HK-2 (cell line): ENCODE data around the gene ARFGEF3.

ENCODE experiments used
- DNase-seq: peaks from one replicate; pipeline ENCODE4 v3.0.0-alpha.2; 2018; ENCODE audit not compliant: unreplicated experiment

ARFGEF3 gene

DNA sequence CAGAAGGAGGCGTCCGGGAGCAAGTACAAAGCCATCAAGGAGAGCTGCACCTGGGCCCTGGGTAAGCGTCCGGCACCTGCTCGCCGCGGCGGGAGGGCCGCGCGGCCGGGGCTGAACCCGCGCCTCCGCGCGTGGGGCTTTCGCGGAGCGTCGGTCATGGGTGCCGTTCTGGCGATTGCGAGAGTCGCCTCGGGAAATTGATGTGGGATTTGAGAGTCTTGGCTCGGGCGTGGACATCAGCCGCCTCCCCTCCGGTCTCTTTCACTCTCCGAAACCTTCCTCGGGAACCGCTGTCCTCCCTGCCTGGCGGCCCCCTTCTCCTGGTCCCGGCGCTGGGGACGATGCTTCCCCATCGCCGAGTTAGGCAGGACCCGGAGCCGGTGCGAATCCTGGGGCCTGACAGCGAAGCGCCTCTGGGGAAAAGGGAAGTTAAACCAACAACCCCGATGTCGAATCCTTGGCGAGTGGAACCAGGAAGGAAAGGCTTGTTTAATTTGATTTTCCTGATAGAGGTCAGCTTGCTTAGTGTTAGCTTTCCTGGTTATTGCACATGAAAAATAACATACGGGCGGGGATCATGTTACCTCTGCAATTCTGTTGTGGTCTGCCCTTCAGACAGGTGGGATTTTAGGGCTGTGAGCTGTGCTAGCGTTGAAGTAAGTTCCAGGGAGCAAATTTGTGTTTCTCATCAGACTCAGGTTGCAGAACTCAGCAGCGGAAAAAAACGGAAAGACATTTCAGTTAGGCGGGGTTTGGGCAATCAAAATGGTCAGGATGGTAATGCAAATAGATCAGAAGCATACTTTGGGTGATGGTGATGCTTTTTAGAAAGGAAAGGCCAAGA, 594 bp downstream of the ARFGEF3 start:
- DNase-seq = no peak

DNA sequence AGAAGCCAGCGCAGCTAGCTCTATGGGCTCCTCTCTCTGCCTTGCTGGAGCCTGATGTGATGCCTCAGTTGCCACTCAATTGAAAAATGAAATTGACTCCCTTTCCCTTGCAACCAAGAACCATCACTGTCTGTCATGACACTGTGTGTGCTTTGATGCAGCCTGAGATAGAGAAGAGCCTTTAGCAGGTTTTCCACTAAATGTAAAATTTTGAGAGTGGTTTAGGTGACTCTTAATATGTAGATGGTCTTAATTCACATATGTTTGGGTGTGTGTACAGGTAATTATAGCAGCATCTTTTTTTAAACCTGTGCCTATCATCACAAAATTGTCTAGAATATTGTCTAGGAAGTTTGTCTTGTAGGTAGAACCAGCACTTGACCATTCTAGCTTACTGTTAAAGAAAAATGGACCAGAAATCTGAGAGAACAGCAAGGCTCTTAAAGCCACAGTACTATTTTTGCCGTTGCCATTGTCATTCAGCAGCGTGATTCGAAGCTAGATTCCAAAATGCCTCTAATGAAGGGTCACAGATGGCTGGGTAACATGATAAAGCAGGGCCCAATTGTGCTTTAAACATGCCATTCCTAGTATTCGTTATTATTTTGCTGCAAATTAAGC, 1.3 kb downstream of the ARFGEF3 start:
- DNase-seq = no peak

- DNase-seq = no peak
These were observed 13.9 kb downstream of the ARFGEF3 start for GRCh38 chr6:138175596-138175995.

DNA sequence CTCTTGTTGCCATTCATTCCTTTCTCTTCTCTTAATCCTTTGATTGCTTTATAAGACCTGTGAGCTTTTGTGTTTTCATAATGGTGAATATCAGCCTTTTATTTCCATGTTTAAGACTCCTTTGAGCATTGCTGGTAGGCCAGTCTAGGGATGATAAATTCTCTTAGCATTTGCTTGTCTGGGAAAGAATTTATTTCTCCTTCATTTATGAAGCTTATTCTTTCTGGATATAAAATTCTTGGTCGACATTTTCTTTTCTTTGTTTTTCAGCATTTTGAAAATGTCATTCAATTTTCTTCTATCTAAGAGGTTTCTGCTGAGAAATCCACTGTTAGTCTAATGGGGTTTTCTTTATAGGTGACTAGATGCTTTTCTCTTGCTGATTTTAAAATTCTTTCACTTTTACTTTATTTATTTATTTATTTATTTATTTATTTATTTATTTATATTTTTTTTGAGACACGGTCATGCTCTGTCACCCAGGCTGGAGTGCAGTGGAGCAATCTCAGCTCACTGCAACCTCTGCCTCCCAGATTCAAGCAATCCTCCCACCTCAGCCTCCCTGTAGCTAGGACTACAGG, 15.0 kb downstream of the ARFGEF3 start:
- no peak for DNase-seq

DNA sequence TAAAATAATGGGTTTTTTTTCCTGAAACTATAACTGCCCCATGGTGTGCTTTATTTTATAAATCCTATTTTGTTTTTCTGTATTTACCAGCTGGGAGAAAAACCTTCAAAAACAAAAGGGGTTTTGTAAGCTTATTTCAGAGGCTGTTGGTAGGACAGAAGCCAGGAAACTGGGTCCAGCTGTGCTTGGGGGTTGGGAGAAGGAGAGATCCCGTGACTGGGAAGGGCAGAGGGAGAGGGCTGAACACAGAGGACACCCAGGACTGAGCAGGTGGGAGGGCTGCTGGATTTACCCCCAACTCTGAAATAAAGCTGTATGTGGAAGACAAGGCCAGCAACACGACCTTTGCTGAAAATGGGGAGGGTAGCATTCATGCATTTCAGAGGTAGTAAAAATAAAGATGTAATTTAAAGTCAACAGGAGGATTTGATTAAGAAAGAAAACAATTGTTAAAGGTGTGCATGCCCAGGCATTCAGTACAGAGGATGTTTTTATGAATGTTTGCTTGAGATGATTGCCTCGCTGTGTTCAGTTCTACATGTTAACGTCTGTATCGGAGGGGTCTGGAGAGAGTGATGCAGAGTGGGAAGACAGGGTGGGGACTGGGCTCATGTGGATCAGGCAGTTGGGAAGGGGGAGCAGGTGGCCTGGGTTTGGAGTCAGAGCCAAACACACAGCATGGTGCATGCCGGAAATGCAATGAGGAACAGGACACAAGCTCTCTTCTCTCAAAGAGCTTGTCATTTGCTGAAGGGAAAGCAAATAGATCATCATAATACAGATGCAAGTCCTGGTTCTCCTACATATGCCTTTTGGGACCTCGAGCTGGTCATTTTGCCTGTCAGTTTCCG, 21.4 kb downstream of the ARFGEF3 start:
- no peak for DNase-seq

DNA sequence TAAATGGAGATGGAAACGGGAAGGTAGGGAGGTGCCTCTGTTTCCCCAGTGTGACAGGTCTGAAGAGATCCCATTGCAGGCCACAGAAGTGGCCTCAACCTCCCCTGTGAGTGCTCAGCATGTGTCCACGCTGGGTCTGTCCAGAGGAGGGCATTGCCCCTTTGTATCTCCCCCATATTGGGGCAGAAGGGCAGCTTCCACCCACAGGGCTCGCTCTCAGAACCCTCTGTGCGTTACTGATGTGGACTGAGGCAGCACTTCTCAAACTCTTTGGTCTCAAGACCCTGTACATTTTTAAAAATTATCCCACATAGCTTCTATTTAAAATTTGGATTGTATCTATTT, 22.0 kb downstream of the ARFGEF3 start:
- no peak for DNase-seq

DNA sequence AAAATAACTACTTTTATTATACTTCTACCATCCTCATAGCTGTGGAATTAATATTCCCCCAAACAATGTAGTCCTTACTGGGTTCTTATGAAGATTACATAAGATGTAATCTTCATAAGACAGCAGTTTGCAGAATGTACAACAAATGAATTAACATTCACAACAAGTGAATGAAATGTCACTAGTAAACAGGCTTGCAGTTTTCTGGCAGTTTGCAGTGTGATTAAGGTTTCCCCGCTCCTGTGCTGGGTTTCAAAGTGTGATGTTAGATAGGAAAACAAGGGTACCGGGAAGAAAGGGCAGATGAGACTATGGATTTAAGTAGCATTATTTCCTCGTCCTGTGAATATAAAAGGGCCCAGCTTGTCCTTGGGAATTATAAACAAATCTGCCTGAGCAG, 22.5 kb downstream of the ARFGEF3 start:
- no peak for DNase-seq

GRCh38 chr6:138187156-138187555, 25.4 kb downstream of the ARFGEF3 start:
- no peak for DNase-seq

DNA sequence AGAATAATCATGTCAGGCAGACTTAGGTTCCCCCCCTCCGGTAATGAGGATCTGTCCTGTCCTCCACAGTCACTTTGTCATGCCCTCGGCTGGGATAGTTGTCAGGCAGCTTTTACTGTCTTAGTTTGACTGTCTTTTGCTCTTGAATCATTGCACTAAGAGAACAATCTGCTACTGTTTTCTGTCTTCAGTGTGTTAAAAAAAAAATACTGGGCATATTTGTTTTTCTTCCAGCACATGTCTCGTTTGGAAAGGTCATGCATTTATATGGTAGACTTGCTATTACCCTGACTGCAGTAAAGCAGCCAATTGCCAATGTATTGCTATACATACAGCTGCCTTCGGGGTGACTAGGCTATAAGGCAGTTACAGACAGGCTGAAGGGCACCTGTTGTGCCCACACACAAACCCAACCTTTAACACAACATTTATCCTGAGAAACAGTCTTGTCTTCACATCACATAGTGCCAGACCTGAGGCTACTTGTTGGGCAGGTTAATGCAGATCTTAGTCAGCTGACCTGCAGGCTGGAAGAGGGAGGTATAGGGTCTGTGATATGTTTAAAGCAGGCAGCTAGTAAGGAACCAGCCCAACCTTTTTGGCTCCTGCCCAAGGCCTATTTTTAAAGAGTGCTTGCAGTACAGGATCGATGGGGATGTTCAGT, 26.7 kb downstream of the ARFGEF3 start:
- no peak for DNase-seq

- no peak for DNase-seq
These were observed 32.5 kb downstream of the ARFGEF3 start for GRCh38 chr6:138194287-138194686.

GRCh38 chr6:138196122-138196738, 34.5 kb downstream of the ARFGEF3 start:
- no peak for DNase-seq

DNA sequence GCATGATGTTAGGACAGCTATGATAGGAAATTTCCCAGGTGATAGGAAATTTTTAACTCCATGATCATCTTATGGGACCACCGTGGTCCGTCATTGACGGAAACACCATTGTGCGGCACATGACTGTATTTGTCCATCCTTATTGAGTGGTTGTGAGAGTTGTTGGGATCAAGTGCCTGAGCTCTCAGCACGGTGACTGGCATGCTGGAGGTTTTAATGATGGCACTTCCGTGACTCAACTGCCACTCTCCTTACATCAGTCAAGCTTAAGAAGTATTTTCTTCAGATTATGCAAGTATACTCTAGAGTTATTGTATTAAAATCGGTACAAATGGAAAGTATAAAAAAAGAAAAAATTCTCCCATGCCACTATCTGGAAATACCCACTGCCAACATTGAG, 35.8 kb downstream of the ARFGEF3 start:
- DNase-seq = no peak

DNA sequence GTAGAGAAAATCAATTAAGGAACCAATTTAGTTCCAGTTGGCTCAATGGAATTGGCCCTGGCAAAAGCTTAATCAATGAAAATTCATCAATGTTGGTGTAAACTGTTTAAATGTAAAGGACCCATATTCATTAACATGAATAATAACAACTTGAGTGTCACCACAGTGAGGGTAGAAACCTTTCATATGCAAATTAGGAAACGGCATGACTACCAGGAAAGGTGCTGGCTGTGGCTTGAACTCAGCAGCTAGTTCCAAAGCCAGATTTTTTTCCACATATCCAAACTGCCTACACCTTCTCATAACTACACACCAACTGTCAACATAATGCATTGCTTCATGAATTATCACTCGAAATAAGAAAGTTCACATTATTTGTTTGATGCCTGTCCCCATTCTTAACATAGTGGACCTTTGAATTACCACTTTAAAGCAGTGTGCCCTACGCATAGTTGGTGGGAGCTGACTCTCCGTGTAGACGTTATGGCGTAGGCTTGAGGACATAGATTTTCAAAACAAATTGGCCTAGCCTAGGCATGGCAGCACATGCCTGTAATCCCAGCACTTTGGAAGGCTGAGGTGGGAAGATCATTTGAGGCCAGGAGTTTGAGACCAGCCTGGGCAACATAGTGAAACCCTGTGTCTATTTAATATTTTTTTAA, 36.8 kb downstream of the ARFGEF3 start:
- no peak for DNase-seq

DNA sequence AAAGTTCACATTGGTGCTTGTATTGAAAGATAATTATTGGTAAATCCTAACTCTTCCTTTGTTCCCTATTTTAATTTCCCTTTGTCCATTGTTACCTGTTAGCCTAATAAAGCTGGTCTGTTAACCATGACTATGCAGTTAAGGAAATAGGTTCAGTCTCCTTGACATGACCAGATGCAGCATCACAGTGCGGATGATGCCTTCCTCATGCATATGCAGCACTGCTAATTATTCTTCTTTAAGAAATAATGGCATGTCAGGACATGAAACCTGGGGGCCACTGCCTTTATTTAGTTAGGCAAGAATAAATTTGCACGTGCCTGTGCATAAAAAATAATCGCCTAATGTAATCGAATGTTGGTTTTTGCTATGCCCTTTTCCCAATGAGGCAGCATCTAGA, 40.1 kb downstream of the ARFGEF3 start:
- DNase-seq = no peak

DNA sequence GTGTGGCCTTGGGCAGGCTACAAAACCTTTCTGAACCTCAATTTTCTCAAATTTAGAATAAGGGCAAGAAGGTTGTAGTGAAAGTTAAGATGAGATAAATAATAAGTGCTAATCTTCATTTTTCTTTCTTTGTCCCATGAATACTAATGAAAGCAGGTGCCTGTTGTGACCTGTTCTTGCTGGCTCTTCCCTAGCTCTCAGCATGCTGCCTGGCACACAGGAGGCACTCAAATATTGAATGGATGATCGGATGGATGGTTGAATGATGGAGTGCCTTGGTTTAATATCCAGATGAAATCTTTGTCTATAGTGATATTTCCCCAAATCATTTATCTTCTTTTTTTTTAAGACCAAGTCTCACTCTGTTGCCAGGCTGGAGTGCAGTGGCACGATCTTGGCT, 41.6 kb downstream of the ARFGEF3 start:
- DNase-seq = no peak

- no peak for DNase-seq
These were observed 42.6 kb downstream of the ARFGEF3 start for GRCh38 chr6:138204303-138204702.

DNA sequence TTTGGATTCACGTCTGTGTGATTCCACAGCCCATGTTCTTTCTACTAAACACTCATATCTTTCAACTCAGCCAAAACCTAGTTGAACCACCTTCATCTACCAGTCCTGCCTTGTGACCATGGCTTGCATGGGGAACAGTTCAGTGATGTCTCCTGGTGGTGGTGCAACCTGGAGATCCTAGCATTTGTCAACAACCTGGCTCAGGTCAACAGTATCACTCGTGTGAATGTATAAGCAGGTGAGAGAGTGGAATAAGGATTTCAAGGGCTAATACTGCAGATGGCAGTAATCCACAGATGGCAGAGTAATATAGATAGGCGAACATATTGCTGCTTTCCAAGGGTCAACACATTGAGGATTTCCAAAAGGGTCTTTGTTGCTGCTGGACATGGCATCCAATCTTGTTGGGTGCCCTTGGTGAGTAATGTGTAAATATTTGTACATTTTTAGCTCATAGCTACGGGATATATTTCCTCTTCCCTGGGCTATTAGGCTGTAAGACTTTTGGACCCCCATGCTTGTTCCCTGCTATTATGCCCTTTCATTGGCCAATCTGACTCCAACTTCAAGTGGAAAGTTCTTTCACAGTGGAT, 43.1 kb downstream of the ARFGEF3 start:
- DNase-seq = no peak

GRCh38 chr6:138205437-138206094, 43.8 kb downstream of the ARFGEF3 start:
- no peak for DNase-seq

GRCh38 chr6:138206862-138207261, 45.1 kb downstream of the ARFGEF3 start:
- no peak for DNase-seq

- no peak for DNase-seq
These were observed 49.4 kb downstream of the ARFGEF3 start for GRCh38 chr6:138211048-138211581.
